GM19193 (cell line): ENCODE data around the gene TBP.

Source experiments
- POLR2A ChIP-seq: IDR thresholded peaks from 4 replicates; pipeline ENCODE4 v1.6.1; 2011; ENCODE audit not compliant: insufficient read depth, insufficient read length; ENCODE audit errors: extremely low read depth

Gene TBP

DNA sequence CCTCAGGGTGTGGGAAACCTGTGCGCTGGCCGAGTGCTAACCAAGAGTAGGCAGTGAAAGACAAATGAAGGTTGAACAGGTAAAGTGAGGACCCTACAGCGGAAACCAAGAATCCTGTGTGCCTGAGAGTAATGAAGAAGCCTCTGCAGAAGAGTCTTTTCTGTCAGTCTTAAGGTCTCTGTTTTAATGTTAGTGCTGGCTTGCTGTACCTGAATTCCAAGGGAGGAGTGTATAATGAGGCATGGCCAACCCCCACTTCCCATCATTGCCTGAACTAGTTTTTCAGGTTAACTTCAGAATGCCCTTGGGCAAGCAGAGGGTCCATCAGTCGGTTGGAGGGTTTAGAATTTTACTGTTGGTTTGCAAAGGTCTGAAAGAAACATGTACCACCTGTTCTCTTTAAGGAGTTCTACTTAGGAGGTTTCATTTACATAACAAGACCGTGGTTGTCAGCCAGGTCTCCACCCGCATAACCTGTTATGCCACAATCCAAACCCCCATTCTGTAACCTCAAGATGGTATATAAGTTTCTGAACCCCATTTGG, 30.9 kb downstream of the TBP start:
- no peak for TF ChIP-seq POLR2A

GRCh38 chr6:170590725-170591124, 36.6 kb downstream of the TBP start:
- no peak for TF ChIP-seq POLR2A

DNA sequence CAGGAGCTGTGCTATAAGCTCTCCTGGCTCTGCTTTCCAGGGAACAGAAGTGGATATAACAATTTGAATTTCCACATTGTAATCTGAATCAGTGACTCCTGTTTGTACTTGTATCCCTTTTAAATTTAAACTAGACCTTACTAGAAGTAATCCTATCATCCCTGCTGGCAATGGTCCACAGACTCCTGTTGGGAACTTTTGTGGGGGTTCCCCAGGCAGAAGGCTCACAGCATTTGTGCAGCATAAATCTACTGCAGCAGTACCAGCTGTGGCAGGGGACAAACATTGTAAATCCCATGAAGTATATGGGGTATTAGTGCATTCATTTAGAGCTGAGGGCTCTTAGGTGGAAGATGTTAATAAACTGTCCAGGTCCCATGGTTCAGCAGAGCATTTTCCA, 42.3 kb downstream of the TBP start:
- TF ChIP-seq POLR2A, result no peak

DNA sequence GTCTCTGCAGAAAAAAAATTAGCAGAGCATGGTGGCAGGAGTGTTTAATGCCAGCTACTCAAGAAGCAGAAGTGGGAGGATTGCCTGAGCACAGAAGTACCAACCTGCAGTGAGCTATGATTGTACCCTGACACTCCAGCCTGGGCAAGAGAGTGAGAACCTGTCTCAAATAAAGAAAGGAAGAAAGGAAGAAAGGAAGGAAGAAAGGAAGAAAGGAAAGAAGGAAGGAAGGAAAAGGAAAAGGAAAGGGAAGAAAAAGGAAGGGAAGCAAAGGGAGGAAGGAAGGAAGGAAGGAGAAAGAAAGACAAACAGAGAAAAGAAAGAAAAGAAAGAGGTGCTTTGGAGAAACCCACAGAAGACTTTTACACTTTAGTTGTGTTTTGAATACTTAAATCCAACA, 43.1 kb downstream of the TBP start:
- no peak for TF ChIP-seq POLR2A

DNA sequence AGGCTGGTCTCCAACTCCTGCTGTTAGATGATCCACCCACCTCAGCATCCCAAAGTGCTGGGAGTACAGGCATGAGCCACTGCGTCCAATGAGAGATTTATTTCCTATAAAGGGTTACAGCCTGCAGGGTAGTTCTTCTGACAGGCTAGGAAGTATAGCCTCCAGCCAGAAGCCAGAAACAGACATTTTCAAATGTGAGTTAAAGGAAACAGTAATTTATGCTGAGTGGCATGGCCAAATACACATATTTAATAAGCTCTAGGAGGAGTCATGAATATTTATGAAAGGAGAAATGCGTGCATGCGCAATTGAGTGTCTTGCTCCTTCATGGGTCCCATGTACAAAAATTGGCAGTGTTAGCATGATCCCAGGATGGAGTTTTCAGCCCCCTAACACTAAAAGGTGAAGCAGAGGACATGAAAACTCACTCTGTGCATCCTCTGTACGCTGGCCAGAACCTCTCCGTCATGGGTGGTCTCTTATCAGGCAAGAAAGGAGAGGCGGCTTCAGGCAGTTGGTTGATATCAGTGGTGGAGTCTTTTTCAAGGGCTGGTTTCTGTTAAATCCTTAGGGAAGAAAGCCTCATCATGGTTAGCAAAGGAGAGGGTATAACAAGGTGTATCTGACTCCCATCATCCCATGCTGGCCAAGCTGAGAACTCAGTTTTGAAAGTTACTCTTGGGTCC, 51.5 kb downstream of the TBP start:
- TF ChIP-seq POLR2A, result no peak
